CD14-positive monocyte (primary cell): ENCODE data around the gene TRAPPC12. TPM values are rescaled to one million over a fixed set of nuclear protein-coding genes. Genes with fewer than 3 reads are reported as not detected.

Source experiments
- DNase-seq, 3 donors: peaks; one replicate each; pipeline ENCODE4 v3.0.0-alpha.2; 2011 to 2022
- H2AFZ ChIP-seq: 2 replicates; pipeline ENCODE4 v1.6.0; 2012; ENCODE audit warnings: mild to moderate bottlenecking, low read depth, low read length, inconsistent platforms; ENCODE audit not compliant: insufficient read depth, poor library complexity, severe bottlenecking
- H3K27ac ChIP-seq, 2 donors: 1 replicate in 1 of 2; 2 replicates in 1 of 2; pipeline ENCODE4 v1.5.1; 2012 to 2013; ENCODE audit warnings: low read length in 2 of 2, control low read depth in 1 of 2, inconsistent platforms in 1 of 2, low read depth in 1 of 2, mild to moderate bottlenecking in 1 of 2
- H3K27me3 ChIP-seq, 2 donors: one replicate each; pipeline versions ENCODE4 v1.6.0 to v1.6.1; 2011 to 2013; ENCODE audit warnings: low read length in 2 of 2; ENCODE audit not compliant: control insufficient read depth in 2 of 2, insufficient read depth in 2 of 2
- H3K36me3 ChIP-seq, 2 donors: replicated peaks in 1 of 2; 1 replicate in 1 of 2; 2 replicates in 1 of 2; pipeline versions ENCODE4 v1.5.1 to v1.6.1; 2012 to 2013; ENCODE audit warnings: low read length in 2 of 2, control low read depth in 1 of 2, inconsistent platforms in 1 of 2, mild to moderate bottlenecking in 1 of 2; ENCODE audit not compliant: insufficient read depth in 2 of 2, control insufficient read depth in 1 of 2
- H3K4me1 ChIP-seq, 2 donors: 1 replicate in 1 of 2; 2 replicates in 1 of 2; pipeline versions ENCODE4 v1.5.1 to v1.6.1; 2012 to 2013; ENCODE audit warnings: low read length in 2 of 2, control low read depth in 1 of 2, inconsistent platforms in 1 of 2, mild to moderate bottlenecking in 1 of 2, moderate library complexity in 1 of 2; ENCODE audit not compliant: insufficient read depth in 2 of 2, control insufficient read depth in 1 of 2
- H3K4me2 ChIP-seq: replicated peaks from 2 replicates; pipeline ENCODE3; 2012; ENCODE audit warnings: low read length, moderate library complexity, mild to moderate bottlenecking; ENCODE audit not compliant: poor library complexity, severe bottlenecking; ENCODE audit errors: extremely low read depth
- H3K4me3 ChIP-seq, 3 experiments: fragments of 200-600 bp in 1 of 3; sonication (generic) in 1 of 3; replicated peaks in 1 of 3; 1 replicate in 2 of 3; 2 replicates in 1 of 3; pipeline ENCODE4 v1.5.1; 2011 to 2013; ENCODE audit warnings: low read length in 3 of 3, mild to moderate bottlenecking in 3 of 3, control low read depth in 2 of 3, low read depth in 2 of 3, inconsistent platforms in 1 of 3, moderate library complexity in 1 of 3
- H3K79me2 ChIP-seq: 2 replicates; pipeline ENCODE4 v1.6.0; 2012; ENCODE audit warnings: mild to moderate bottlenecking, control low read depth, inconsistent platforms, low read length, moderate library complexity; ENCODE audit not compliant: insufficient read depth
- H3K9ac ChIP-seq: 2 replicates; pipeline ENCODE4 v1.6.0; 2017; ENCODE audit warnings: low read length, mild to moderate bottlenecking; ENCODE audit not compliant: insufficient read depth, poor library complexity, severe bottlenecking
- H3K9me3 ChIP-seq, 2 donors: replicated peaks in 1 of 2; 1 replicate in 1 of 2; 2 replicates in 1 of 2; pipeline versions ENCODE4 v1.5.1 to v1.6.1; 2012 to 2013; ENCODE audit warnings: low read length in 2 of 2, control low read depth in 1 of 2; ENCODE audit not compliant: control insufficient read depth in 1 of 2, insufficient read depth in 1 of 2
- H4K20me1 ChIP-seq: 2 replicates; pipeline ENCODE4 v1.6.0; 2012; ENCODE audit warnings: mild to moderate bottlenecking, low read length, control low read depth, moderate library complexity; ENCODE audit not compliant: insufficient read depth
- H3K27ac Mint-ChIP-seq, 7 donors: one replicate each; pipeline ENCODE4 v1.8.0; 2020; ENCODE audit warnings: mild to moderate bottlenecking in 7 of 7, mixed read lengths in 7 of 7, moderate library complexity in 6 of 7, inconsistent platforms in 2 of 7
- H3K27me3 Mint-ChIP-seq, 3 donors: one replicate each; pipeline ENCODE4 v1.8.0; 2021 to 2022; ENCODE audit warnings: low read depth in 3 of 3, mild to moderate bottlenecking in 3 of 3, mixed read lengths in 3 of 3, moderate library complexity in 3 of 3, inconsistent platforms in 1 of 3
- H3K36me3 Mint-ChIP-seq, 2 donors: one replicate each; pipeline ENCODE4 v1.8.0; 2020; ENCODE audit warnings: mixed read lengths in 2 of 2, inconsistent platforms in 1 of 2, mild to moderate bottlenecking in 1 of 2
- H3K4me1 Mint-ChIP-seq: one replicate; pipeline ENCODE4 v1.8.0; 2020; ENCODE audit warnings: mild to moderate bottlenecking, mixed read lengths
- H3K4me3 Mint-ChIP-seq, 2 donors: one replicate each; pipeline ENCODE4 v1.8.0; 2020; ENCODE audit warnings: mild to moderate bottlenecking in 2 of 2, mixed read lengths in 2 of 2, moderate library complexity in 1 of 2
- H3K9me3 Mint-ChIP-seq, 7 donors: one replicate each; pipeline ENCODE4 v1.8.0; 2020 to 2022; ENCODE audit warnings: mixed read lengths in 7 of 7, mild to moderate bottlenecking in 6 of 7, moderate library complexity in 6 of 7, inconsistent platforms in 2 of 7
- CTCF ChIP-seq: fragments of 200-600 bp; IDR thresholded peaks from one replicate; pipeline ENCODE4 v1.8.0; 2022; ENCODE audit warnings: antibody characterized with exemption, mild to moderate bottlenecking
- WGBS: methylation state at CpG from one replicate; pipeline ENCODE4 v1.1.5; 2013; ENCODE audit warnings: missing lambda C conversion rate; ENCODE audit not compliant: insufficient coverage; 5-methylcytosine and 5-hydroxymethylcytosine counted together
- intact Hi-C, 2 donors: fragments of 100-400 bp; cut with micrococcal nuclease; formaldehyde crosslinking; loops; one replicate each; pipeline versions ENCODE4 v1.15.0 to v1.15.1; 2023
- polyA plus RNA-seq, 3 donors: library from polyadenylated mRNA; depleted of rRNA in 1 of 3; unstranded in 2 of 3; stranded (reverse) in 1 of 3; fragments of 300-500 nt in 2 of 3; fragments of >200 nt in 1 of 3; fragmentation: Illumina TruSeq in 2 of 3; gene quantifications; 1 replicate in 2 of 3; 2 replicates in 1 of 3; pipeline ENCODE4 v1.2.3, GENCODE V29; 2012 to 2021

TRAPPC12 gene
- polyA plus RNA-seq, 3 donors: 26.6 to 72.1 (median 44.7) TPM

GRCh38 chr2:3434654-3435053, 55.2 kb downstream of the TRAPPC12 start:
- no peak overlapping the region for H3K4me2 ChIP-seq
- DNase-seq: no peak
- no peaks in the 10 kb centered on the region for H3K27me3 ChIP-seq
- H3K36me3 ChIP-seq: peaks cover 46 to 59% of the 10 kb centered on the region in 2 donors
- Mint-ChIP-seq H3K27me3 (no peaks in the 10 kb centered on the region), H3K4me1 (peaks cover 6% of the 10 kb centered on the region), H3K36me3 (peaks cover 46 to 54% of the 10 kb centered on the region in 2 donors), H3K4me3 (no peak overlapping the region), H3K27ac (peak overlapping the region in 1 of 7 donors; percentile 51), H3K9me3 (no peaks in the 10 kb centered on the region)
- WGBS: 95% methylated on average over 4 of the region's 11 CpGs
- no peaks in the 10 kb centered on the region for H3K4me1 ChIP-seq
- H3K9me3 ChIP-seq: no peaks in the 10 kb centered on the region
- no peak for TF ChIP-seq CTCF
- intact Hi-C loops: no loop called here
- no peak overlapping the region for H3K9ac ChIP-seq
- H3K79me2 ChIP-seq: no peaks in the 10 kb centered on the region
- peaks cover 6% of the 10 kb centered on the region for H4K20me1 ChIP-seq
- H3K4me3 ChIP-seq: no peak overlapping the region
- H2AFZ ChIP-seq: no peak overlapping the region
- no peak overlapping the region for H3K27ac ChIP-seq

- no peaks in the 10 kb centered on the region for H3K4me1 ChIP-seq
- intact Hi-C loops: no loop called here
- Mint-ChIP-seq H3K36me3 (peaks cover 38 to 47% of the 10 kb centered on the region in 2 donors), H3K4me3 (no peak overlapping the region), H3K27me3 (no peaks in the 10 kb centered on the region), H3K4me1 (no peaks in the 10 kb centered on the region), H3K27ac (peak overlapping the region in 1 of 7 donors; percentile 52), H3K9me3 (no peaks in the 10 kb centered on the region)
- no peak overlapping the region for H2AFZ ChIP-seq
- H3K27ac ChIP-seq: no peak overlapping the region
- H4K20me1 ChIP-seq: peaks cover 6% of the 10 kb centered on the region
- DNase-seq: no peak
- no peak overlapping the region for H3K9ac ChIP-seq
- H3K4me2 ChIP-seq: no peak overlapping the region
- no CpG with 5 or more reads among the region's 5 CpGs for WGBS
- H3K36me3 ChIP-seq: peaks cover 41 to 51% of the 10 kb centered on the region in 2 donors
- no peaks in the 10 kb centered on the region for H3K27me3 ChIP-seq
- no peak overlapping the region for H3K4me3 ChIP-seq
- H3K79me2 ChIP-seq: no peaks in the 10 kb centered on the region
- TF ChIP-seq CTCF: no peak
- H3K9me3 ChIP-seq: no peaks in the 10 kb centered on the region
Observed at GRCh38 chr2:3435445-3435844, 56.0 kb downstream of the TRAPPC12 start.
